Astrocyte (in vitro differentiated cells and primary cell): ENCODE results near the gene NDFIP1. TPM values are rescaled to one million over a fixed set of nuclear protein-coding genes. Genes with fewer than 3 reads are reported as not detected.

Source experiments
- DNase-seq: peaks from one replicate; pipeline ENCODE4 v3.0.0-alpha.2; 2010; ENCODE audit warnings: low read depth
- FAIRE-seq: peaks from 2 replicates; lab custom pipeline; 2011; peaks lifted over from hg19 to GRCh38; lab: Jason Lieb, UNC
- H2AFZ ChIP-seq: 2 replicates; pipeline ENCODE4 v1.6.0; 2012; ENCODE audit warnings: low read depth, low read length, inconsistent platforms
- H3K27ac ChIP-seq: 2 replicates; pipeline ENCODE4 v1.5.1; 2011; ENCODE audit warnings: low read depth, low read length, inconsistent platforms
- H3K27me3 ChIP-seq: 2 replicates; pipeline ENCODE4 v1.6.0; 2011; ENCODE audit warnings: low read length, inconsistent platforms; ENCODE audit not compliant: insufficient read depth
- H3K36me3 ChIP-seq: 2 replicates; pipeline ENCODE4 v1.5.1; 2011; ENCODE audit warnings: low read length, inconsistent platforms; ENCODE audit not compliant: insufficient read depth
- H3K4me1 ChIP-seq: 2 replicates; pipeline ENCODE4 v1.5.1; 2011; ENCODE audit warnings: low read length, inconsistent platforms; ENCODE audit not compliant: insufficient read depth
- H3K4me2 ChIP-seq: 2 replicates; pipeline ENCODE4 v1.6.0; 2012; ENCODE audit warnings: low read length, inconsistent platforms
- H3K4me3 ChIP-seq: 2 replicates; pipeline ENCODE4 v1.5.1; 2011; ENCODE audit warnings: low read depth, mild to moderate bottlenecking, low read length, inconsistent platforms; ENCODE audit not compliant: insufficient read depth
- H3K79me2 ChIP-seq: 2 replicates; pipeline ENCODE4 v1.6.0; 2012; ENCODE audit warnings: mild to moderate bottlenecking, low read length, inconsistent platforms; ENCODE audit not compliant: insufficient read depth
- H3K9ac ChIP-seq: 2 replicates; pipeline ENCODE4 v1.6.0; 2012; ENCODE audit warnings: mild to moderate bottlenecking, low read length, inconsistent platforms
- H3K9me3 ChIP-seq: 2 replicates; pipeline ENCODE4 v1.5.1; 2012; ENCODE audit warnings: low read depth, mild to moderate bottlenecking, low read length, inconsistent platforms; ENCODE audit not compliant: insufficient read depth
- H4K20me1 ChIP-seq: 2 replicates; pipeline ENCODE4 v1.6.0; 2012; ENCODE audit warnings: low read length, inconsistent platforms; ENCODE audit not compliant: insufficient read depth
- H3K27ac Mint-ChIP-seq: one replicate; pipeline ENCODE4 v1.8.0; 2021; ENCODE audit warnings: mild to moderate bottlenecking, mixed read lengths; ENCODE audit not compliant: unreplicated experiment
- H3K27me3 Mint-ChIP-seq: one replicate; pipeline ENCODE4 v1.8.0; 2021; ENCODE audit warnings: low read depth, mixed read lengths; ENCODE audit not compliant: unreplicated experiment
- H3K36me3 Mint-ChIP-seq: one replicate; pipeline ENCODE4 v1.8.0; 2021; ENCODE audit warnings: low read depth, mixed read lengths; ENCODE audit not compliant: unreplicated experiment
- H3K4me1 Mint-ChIP-seq: one replicate; pipeline ENCODE4 v1.8.0; 2021; ENCODE audit warnings: low read depth, mixed read lengths; ENCODE audit not compliant: unreplicated experiment
- H3K4me3 Mint-ChIP-seq: one replicate; pipeline ENCODE4 v1.8.0; 2021; ENCODE audit warnings: mild to moderate bottlenecking, moderate library complexity, mixed read lengths; ENCODE audit not compliant: unreplicated experiment
- H3K9me3 Mint-ChIP-seq: one replicate; pipeline ENCODE4 v1.8.0; 2021; ENCODE audit warnings: mild to moderate bottlenecking, mixed read lengths; ENCODE audit not compliant: unreplicated experiment
- CTCF ChIP-seq: IDR thresholded peaks from 2 replicates; pipeline ENCODE4 v1.5.1; 2011; ENCODE audit warnings: low read depth, mild to moderate bottlenecking, inconsistent platforms, low read length, moderate library complexity; ENCODE audit not compliant: insufficient read depth
- EZH2 ChIP-seq: IDR thresholded peaks from 2 replicates; pipeline ENCODE4 v1.6.1; 2012; ENCODE audit warnings: mild to moderate bottlenecking, low read length, inconsistent platforms; ENCODE audit not compliant: insufficient read depth
- total RNA-seq: library from RNA; stranded (reverse); gene quantifications from 2 replicates; pipeline ENCODE4 v1.2.1, GENCODE V29; 2021

NDFIP1 gene
- total RNA-seq, 1 donor from 2014 or later, result 56.8 TPM

GRCh38 chr5:142095651-142096330, 12.8 kb upstream of the NDFIP1 start:
- no peak overlapping the region for H3K27ac ChIP-seq
- no peaks in the 10 kb centered on the region for H3K36me3 Mint-ChIP-seq
- H3K27me3 ChIP-seq, result no peaks in the 10 kb centered on the region
- FAIRE-seq (no peak), DNase-seq (no peak)
- H3K4me3 ChIP-seq, result no peak overlapping the region
- H4K20me1 ChIP-seq, result no peaks in the 10 kb centered on the region
- H3K79me2 ChIP-seq, result no peaks in the 10 kb centered on the region
- no peak overlapping the region for H2AFZ ChIP-seq
- H3K9me3 Mint-ChIP-seq, result no peaks in the 10 kb centered on the region
- H3K4me1 Mint-ChIP-seq, result peaks cover 7% of the 10 kb centered on the region
- H3K36me3 ChIP-seq, result no peaks in the 10 kb centered on the region
- no peaks in the 10 kb centered on the region for H3K4me1 ChIP-seq
- peaks cover 3% of the 10 kb centered on the region for H3K27me3 Mint-ChIP-seq
- H3K9me3 ChIP-seq, result no peaks in the 10 kb centered on the region
- no peak overlapping the region for H3K4me2 ChIP-seq
- no peak overlapping the region for H3K27ac Mint-ChIP-seq
- H3K4me3 Mint-ChIP-seq, result no peak overlapping the region
- no peak overlapping the region for H3K9ac ChIP-seq
- no peak for TF ChIP-seq CTCF
- no peak for TF ChIP-seq EZH2

GRCh38 chr5:142096382-142096781, 12.2 kb upstream of the NDFIP1 start:
- Mint-ChIP-seq H3K36me3 (no peaks in the 10 kb centered on the region), H3K4me3 (no peak overlapping the region), H3K9me3 (no peaks in the 10 kb centered on the region), H3K27me3 (peaks cover 3% of the 10 kb centered on the region), H3K4me1 (peaks cover 7% of the 10 kb centered on the region), H3K27ac (no peak overlapping the region)
- Histone ChIP-seq H3K9me3 (no peaks in the 10 kb centered on the region), H3K36me3 (no peaks in the 10 kb centered on the region), H3K9ac (no peak overlapping the region), H3K4me1 (no peaks in the 10 kb centered on the region), H3K27ac (no peak overlapping the region), H3K4me3 (no peak overlapping the region), H3K4me2 (no peak overlapping the region), H4K20me1 (no peaks in the 10 kb centered on the region), H3K27me3 (no peaks in the 10 kb centered on the region), H3K79me2 (no peaks in the 10 kb centered on the region), H2AFZ (no peak overlapping the region)
- TF ChIP-seq EZH2 (no peak), CTCF (no peak)
- DNase-seq, result no peak
- no peak for FAIRE-seq

- Histone ChIP-seq H3K27me3 (no peaks in the 10 kb centered on the region), H3K9ac (no peak overlapping the region), H3K27ac (no peak overlapping the region), H3K9me3 (no peaks in the 10 kb centered on the region), H3K4me1 (no peaks in the 10 kb centered on the region), H3K4me2 (no peak overlapping the region), H4K20me1 (no peaks in the 10 kb centered on the region), H2AFZ (no peak overlapping the region), H3K36me3 (no peaks in the 10 kb centered on the region), H3K4me3 (no peak overlapping the region), H3K79me2 (no peaks in the 10 kb centered on the region)
- no peak for FAIRE-seq
- no peak for TF ChIP-seq EZH2
- TF ChIP-seq CTCF, result no peak
- H3K36me3 Mint-ChIP-seq, result no peaks in the 10 kb centered on the region
- H3K9me3 Mint-ChIP-seq, result no peaks in the 10 kb centered on the region
- H3K4me3 Mint-ChIP-seq, result no peak overlapping the region
- no peak for DNase-seq
- H3K27me3 Mint-ChIP-seq, result peaks cover 3% of the 10 kb centered on the region
- H3K27ac Mint-ChIP-seq, result no peak overlapping the region
- peaks cover 7% of the 10 kb centered on the region for H3K4me1 Mint-ChIP-seq
These were observed 10.9 kb upstream of the NDFIP1 start for GRCh38 chr5:142097681-142098080.
